A204.1 (cell line): ENCODE results near the gene RPL29.

Source experiments
- FAIRE-seq: peaks from 2 replicates; lab custom pipeline; 2012; peaks lifted over from hg19 to GRCh38; lab: Jason Lieb, UNC

Gene RPL29

DNA sequence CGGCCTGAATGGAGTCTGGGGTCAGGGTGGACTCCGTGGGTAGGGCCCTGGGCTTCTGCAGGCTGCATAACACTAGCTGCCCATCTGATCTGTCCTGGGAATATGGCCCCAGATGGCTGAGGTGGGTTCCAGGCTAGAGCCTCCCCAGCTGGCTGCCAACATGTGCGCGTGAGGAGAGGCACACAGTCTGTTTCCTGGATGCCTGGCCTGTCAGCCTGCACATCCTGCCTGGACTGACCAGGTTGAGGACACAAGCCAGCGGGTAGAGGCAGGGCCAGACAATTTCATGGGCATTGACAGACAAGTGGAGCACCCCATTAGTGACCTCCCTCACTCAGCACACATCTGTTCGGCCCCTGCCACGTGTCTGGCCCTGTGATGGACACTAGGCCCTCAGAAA lies 29.8 kb upstream of the RPL29 start:
- FAIRE-seq: no peak

DNA sequence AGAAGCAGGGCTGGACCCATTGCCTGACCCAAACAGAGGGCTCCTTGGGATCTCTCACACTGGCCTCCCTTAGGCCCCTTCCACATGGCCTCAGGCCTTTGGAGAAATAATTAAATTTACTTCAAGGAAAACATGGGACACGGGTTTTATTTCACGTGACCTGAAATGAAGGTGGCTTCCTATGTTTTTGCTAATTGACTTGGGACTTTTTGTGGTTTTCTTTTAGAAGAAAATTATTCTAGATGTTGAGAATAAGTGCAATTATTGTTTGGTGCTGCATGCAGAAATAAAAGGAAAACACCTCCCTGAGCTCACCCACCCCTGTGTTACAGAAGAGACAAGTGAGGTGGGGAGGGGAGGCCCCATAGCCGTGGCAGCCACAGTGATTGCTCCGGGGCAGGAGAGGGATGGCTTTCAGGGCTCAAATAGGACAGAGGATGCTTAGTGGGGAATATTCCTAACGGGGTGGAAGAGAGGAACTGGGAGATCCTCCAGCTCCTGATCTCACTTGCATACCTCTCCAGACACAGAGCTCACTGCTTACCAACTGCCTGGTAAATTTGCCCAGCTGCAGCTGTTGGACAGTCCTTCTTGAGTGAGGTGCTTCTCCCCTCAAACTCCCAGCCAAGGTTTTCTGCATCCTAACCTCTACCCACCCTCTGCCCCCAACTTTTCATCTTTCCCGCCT lies 29.2 kb upstream of the RPL29 start:
- FAIRE-seq: no peak

DNA sequence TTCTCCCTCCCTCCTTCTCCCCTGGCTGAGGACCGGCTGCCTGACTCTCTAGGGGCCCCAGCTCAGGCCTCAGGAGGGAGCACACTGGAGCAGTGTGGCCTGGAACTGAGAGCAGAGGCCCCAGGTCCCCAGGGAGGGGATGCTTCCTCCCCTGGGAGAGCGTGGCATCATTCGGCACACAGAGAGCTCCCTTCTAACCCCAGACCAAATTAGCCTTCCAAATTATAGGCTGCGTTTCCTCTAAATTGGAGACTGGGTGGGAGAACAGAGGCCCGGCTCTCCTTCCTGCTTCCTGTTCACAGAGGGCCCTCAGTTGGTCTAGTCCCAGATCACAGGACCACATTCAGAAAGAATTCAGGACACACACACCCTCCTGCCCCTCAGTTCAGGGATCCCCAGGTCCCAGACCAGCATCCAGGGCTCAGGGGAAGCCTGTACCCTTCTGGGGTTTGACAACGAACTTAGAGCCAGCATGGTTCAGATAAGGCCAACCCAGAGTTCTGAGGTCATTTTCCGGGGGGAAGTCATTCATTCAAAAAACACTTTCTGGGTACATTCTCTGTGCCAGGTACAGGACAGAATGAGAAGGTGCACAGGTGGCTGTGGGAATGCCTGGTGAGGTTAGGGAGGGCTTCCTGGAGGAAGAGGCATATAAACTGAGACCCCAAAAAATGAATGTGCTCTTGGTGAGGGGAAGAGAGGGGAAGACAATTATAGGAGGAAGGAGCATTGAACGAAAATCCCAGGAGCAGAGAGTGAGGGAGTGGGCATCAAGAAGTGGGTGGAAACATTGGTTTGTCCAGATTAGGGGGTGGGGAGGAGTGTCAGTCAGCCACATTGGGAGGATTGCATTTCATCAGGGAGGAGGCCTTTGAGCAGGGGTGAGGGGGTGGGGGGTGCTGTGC lies 28.4 kb upstream of the RPL29 start:
- FAIRE-seq: no peak

DNA sequence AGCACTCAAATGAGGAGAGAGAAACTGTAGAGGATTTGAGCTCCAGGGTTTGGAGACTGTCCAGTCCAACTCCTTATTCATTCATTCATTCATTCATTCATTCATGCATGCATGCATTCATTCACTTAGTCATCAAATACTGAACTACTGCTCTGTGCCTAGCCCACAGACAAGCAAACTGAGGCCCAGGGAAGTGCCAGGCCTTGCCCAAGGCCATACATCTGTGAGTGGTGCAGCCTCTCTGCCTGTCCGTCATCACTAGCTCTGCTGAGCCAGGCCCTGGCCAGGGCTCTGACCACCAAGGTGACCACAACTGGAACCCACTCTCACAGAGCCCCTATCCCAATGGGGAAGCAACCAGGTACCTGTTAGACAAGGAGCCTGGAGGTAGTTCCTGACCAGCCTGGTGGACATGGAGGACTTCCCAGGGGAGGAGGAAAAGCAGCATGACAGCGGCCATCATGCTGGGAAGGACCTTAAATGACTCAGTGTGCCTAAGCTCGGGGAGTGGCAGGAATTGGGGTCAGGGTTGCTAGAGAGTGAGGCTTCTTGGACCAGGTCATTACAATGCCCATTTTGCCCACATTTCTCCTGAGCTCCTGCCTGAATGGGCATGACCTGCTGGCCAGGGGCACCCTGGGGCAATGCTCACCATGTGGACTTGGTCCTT lies 27.5 kb upstream of the RPL29 start:
- no peak for FAIRE-seq

DNA sequence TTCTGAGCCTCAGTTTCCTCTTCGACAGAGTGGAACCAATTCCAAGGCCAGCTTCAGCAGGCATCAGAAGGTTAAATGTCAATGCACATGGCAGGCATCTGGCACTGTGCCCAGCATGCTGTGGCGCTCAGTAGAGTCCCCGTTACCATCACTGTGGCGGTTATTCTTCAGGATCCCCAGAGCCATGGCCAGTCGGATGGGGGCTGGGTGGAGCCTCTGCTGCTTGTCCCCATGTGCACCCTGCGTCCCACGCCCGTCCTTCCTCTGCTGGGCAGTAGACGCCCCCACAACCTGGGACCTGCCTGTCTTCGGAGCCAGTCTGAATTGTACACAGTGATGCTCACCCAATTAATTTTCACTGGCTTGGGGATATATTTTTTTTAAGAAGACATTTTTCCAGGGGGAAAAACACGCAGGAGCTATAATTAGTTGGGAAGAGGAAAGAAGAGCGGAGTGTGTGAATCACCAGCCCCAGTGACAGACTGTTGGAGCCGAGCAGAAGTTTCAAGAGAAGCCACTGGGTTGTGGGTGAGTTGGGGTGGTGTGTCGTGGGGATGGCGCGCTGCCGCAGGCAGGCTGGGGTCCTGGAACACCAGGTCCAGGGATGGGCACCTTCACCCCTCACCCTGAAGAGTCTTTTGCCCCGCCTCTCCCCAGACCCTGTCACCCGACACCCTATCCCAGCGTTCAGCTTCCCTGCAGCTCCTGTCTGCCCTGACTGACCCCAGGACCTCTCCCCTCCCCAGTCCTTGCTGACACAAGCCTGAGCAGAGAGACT lies 26.8 kb upstream of the RPL29 start:
- no peak for FAIRE-seq

DNA sequence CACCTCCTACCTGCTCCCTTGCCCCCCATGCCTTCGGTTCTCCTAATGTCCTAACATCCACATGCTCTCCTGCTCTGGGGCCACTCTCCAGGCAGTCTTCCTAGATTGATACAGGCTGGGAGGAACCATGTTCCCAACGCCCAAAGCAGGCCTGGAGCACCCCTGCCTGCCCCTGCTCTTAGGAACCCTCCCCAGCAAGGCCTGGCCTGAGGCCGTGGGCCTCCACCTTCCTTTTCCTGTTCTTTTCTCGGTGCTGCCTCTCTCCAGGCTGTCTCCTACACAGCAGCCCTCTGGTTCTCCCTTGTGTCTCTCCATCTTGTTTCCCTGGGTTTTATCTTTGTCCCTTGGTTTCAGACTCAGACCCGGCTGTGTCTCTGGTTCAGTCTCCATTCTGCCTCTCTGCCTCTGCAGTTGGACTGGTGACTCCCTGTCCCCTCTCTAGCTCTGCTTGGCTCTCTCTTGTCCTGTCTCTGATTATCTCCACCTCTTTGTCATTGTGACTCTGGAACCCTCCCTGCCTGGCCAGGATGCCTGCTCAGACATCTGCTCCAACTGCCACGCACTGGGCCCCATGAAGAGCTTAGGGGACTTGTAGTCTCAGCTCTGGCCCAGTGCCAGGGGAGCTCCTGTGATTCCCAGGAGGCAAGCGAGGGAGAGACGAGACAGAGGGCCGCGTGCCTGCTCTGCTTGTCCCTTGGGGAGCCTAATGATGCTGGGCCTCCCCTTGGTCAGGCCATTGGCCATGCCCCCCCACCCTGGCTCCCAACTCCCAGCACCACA lies 26.0 kb upstream of the RPL29 start:
- no peak for FAIRE-seq

DNA sequence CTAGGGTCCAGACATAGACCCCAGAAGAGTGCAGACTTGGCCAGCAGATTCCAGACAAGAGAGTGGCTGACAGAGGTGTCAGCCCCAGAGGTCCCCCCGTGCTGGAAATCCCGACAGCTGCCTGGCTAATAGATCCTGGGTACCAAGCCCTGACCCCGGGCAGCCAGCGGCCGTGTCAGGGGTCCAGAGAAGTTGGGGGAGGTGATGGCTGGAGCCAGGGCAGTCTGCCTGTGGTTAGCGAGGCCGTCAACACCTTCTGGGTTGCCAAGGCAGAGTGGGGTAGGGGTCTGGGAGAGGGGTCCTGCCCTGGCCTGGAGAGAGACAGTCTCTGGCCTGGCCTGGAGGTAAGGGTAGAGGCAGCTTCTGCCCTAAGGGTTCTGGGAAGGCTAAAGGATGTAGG lies 25.1 kb upstream of the RPL29 start:
- no peak for FAIRE-seq

DNA sequence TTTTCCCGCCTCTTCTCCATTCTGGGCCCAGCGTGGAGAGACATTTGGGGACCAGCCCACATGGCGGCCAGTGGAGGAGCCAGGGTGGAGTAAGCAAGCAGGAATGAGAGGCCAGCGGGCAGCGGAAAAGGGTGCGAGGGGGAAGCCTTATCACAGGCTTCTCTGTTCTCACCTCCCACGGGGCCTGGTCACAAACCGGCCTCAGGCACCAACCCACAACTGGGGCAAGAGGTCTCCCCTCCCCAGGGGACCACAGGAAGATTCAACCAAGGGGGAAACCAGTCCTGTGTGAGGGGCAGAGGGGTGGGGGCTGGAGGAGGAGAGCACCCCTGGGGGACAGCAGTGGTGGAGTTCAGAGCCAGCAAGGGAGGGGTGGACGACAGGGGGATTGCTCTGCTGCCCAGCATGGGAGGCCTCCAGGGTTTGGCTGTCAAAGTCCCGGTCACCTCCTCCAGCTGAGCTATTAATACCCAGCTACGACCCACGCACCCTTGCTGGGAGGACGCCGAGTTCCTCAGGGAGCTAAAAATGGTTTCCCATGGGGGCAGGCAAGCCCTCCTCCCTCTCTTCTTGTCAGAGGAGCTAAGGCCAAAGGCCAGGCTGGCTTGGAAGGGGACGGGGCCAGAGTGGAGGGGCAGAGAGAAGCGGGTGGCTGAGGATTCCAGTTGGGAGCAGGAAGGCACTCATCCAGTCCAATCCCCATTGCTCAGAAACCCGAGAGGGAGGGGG lies 23.8 kb upstream of the RPL29 start:
- no peak for FAIRE-seq

DNA sequence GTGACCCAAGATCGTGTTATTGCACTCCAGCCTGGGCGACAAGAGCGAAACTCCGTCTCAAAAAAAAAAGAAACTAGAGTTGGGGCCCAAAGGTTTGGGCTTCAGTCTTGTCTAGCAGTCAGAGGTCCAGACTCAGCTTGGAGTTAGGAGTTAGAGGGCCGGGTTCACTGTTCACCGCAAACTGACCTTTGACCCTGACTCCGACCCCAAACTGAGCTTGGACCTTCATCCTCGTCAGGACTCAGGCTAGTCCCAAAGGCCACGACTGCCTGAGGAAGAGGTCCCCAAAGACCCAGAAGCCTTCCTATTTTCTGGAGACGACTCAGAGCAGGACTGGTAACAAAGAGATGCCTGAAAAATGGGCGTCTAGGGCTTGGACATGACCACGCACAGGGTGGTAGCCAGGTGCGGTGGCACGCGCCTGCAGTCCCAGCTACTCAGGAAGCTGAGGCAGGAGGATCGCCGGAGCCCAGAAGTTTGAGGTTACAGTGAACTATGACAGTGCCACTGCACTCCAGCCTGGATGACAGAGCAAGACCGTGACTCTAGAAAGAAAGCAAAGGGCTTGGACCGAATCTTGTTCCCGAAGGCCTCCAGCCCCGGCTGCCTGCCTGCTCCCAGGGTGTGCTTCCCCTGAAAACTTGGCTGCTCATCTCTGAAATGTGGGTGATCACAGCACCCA lies 22.8 kb upstream of the RPL29 start:
- FAIRE-seq: no peak

DNA sequence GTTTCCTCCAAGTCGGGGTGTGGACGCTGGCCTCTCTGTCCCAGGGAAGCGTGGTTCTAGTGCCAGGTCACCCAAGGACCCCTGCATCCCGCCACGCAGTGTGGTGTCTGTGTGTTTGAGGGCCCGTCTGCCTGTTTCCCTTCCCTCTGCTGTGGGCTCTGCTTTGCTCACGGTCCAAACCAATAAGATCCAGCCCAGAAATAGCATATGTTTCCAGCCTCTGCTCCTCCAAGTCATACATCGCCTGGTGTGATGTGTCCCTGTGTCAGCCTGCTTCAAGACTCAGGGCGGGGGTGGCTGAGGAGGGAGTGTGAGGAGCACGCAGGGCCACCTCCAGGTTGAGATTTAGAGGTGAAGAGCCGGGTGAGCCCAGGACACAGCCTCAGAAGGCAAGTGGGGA lies 21.9 kb upstream of the RPL29 start:
- FAIRE-seq: no peak

DNA sequence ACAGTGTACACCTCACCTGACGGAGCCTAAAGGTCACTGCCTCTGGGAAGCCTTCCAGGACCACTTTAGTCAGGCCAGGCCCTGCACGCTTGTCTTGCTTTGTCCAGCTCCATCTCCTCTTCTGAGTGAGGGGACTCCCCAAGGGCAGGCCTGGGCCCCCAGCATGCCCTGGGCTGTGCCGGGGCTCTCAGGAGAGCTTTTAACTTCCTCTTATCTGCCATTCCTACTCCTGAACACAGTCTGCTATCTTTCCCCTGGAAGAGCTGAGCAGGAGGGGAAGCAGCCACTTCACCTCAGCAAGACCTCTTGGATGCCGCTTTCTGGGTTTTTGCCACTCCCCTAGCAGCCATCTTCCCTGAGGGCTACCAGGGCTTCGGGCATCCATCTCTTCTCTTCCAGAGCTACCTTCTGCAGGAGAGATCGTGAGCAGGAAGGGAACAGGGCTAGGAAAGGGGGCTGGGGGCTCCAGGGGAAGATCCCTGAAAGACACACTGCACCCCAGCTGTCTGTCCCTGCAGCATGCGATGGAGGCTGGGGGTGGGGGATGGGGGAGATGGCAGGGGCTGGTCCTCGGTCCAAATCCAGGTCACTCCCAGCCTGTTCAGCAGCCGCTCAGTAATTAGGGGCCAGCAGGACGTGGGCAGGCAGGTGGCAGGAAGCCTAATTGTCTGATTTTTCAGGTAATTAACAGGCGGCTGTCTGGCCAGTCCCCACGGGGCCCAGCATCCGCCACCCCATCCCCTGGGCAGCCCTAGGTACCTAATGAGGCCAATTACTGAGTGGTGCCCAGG lies 19.9 kb upstream of the RPL29 start:
- FAIRE-seq: no peak

DNA sequence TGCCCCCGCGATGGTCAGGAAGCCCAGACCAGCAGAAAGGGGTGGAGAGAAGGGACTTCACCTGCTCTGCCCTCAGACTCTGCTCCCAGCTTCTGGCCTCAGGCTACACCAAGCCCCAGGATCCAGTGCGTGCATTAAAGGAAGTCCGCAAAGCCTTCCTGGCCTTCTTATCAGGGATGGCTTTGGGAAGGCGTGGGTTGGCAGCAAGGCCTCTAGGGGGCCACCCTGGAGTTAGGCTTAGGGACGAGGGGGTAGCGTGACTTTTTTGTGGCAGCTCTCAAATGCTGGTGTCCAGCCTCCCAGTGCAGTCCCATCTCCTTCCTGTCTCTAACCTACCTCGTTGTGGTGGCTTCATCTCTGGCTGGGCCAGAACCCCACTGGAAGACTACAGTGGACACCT lies 18.9 kb upstream of the RPL29 start:
- no peak for FAIRE-seq

DNA sequence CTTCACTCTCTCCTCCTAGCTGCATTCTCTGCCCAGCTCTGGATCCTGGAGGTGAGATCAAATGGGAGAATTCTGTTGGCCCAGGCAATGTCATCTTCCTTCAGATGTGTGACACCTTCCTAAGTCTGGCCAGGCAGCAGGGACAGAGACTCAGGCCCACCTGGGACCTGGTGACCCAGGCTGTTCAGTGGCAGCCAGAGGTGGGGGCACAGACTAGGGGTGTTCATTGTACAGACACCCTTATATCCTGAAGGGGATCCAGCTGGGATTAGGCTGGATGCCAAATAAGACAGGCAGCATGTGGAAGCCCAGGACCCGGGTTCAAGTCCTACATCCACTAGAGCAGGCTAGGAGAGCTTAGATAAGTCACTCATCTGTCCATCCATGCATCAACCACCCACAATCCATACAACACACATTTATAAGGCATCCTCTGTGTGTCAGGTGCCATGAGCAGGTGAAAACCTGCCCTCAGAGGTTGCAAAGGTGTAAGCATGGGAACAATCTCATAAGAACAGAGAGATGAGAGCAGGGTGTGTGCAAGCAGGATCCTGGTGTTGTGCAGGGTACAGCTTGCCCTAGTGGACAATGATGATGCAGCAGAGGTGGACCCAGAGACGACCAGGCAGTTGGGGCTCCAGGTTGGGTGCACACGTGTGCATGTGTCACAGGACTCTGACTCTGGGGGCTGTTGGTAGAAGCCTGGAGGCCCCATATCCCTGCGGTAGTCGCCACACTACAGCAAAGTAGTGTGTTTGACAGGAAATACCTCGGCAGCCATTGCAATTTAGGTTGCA lies 18.3 kb upstream of the RPL29 start:
- FAIRE-seq: no peak

DNA sequence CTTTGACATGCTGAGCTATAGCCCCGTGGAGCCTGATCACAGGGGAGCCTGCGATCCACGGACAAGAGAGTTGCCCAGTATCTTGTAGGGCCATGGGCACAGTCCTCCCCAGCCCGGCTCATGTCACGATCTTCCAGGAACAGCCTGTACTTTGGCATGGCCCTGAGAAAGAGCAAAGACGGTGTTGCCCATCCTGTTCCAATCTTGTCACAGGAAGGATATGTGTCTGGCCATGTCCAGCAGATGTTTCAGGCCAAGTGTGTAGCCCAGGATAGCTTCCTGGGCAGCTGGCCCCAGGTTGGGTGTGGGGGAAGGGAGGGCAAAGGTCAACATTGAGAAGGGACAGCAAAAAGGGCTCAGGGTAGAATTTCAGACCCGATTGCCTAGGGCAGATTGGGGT lies 17.0 kb upstream of the RPL29 start:
- FAIRE-seq: no peak

DNA sequence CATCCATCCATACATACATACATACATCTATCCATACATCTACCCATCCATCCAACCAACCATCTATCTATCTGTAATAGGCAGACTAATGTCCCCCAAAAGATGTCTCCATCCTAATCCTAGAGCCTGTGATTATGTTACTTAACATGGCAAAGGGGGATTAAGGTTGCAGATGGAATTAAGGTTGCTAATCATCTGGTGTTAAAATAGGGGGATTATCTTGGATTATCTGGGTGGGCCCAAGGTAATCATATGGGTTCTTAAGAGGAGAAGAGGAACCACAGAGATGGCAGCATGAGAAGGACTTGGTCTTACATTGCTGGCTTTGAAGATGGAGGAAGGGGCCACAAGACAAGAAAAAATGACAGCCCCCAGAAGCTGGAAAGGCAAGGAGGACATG lies 14.7 kb upstream of the RPL29 start:
- no peak for FAIRE-seq

DNA sequence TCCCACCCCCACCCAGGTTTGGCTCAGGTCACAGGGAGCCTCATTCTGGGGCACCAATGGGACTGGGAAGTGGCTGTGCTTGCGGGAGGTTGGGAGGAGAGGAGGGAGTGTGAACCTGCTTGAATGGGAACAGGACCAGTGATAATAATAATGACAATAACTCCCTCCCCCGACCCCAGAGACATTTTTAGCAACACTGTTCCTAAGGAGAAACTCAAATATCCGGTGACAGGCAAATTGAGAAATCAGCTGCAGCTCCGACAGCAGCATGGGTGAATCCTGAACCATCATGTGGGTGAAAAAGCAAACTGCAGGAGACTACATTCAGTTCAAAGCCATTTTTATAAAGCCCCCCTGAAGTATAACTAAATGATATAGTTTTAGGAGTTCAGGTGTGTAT lies 11.6 kb upstream of the RPL29 start:
- no peak for FAIRE-seq

DNA sequence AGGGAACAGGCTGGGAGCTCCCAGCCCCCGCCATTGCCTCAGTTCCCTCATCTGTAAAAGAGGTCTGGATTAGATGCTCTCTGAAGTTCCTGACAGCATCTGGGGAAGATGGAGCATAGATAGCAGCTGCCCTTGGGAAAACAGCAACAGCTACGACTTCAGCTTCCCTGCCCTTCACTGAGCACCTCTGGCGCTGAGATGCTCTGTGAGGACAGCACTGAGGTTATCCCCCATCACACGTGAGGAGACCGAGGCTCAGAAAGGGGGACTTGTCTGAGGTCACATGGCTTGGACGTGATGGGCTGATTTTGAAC lies 11.1 kb upstream of the RPL29 start:
- no peak for FAIRE-seq

DNA sequence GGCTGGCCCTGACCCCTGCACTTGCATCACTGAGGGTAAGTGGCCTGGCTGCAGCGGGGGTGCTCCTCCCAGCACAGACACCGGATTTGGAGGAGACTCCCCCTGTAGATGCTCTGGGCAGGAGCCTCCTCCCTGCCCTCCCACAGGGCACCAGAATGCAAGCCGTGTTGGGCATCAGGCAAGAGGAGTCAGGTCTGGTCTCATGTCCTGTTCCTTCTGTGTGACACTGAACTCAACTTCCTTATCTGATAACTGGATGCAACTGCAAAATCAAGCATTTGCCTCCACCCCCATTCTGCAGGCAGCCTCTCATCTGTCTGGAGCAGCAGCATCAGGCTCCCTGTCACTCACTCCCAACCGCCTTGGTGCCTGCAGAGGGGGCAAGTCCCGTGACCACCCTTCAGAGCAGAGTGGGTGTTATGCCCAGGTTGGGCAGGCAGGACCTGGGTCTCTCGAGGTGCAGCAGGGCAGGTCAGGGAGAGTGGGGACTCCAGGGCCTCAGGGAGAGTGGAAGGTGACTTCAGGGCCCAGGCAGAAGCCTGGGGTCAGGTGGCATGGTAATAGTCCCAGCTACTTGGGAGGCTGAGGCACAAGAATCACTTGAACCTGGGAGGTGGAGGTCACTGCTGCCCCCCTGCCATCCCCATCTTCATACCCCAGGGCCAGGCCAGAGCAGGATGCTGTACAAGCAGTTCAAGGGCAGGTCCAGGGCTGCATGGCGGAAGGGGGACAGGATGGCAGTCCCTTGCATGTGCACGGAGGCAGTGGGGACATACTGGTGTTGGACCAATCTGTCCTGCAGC lies 10.5 kb upstream of the RPL29 start:
- FAIRE-seq: no peak
